H9 (cell line): Measurements from ENCODE around the gene ULK4. TPM values are rescaled to one million over a fixed set of nuclear protein-coding genes. Genes with fewer than 3 reads are reported as not detected.

ENCODE experiments used
- DNase-seq: peaks from one replicate; pipeline ENCODE4 v3.0.0-alpha.2; 2017
- H2AFZ ChIP-seq: one replicate; pipeline ENCODE4 v1.6.1; 2013; ENCODE audit warnings: mild to moderate bottlenecking, low read length, control low read depth, moderate library complexity
- H2AK5ac ChIP-seq: 2 replicates; pipeline ENCODE4 v1.6.1; 2013; ENCODE audit warnings: low read length, control low read depth, mixed read lengths; ENCODE audit not compliant: insufficient read length
- H2BK120ac ChIP-seq: one replicate; pipeline ENCODE4 v1.6.1; 2013; ENCODE audit warnings: low read depth, mild to moderate bottlenecking, low read length, control low read depth, inconsistent platforms; ENCODE audit not compliant: poor library complexity, severe bottlenecking
- H2BK12ac ChIP-seq: 2 replicates; pipeline ENCODE4 v1.6.1; 2013; ENCODE audit warnings: low read length, control low read depth, mixed read lengths, low read depth; ENCODE audit not compliant: insufficient read length
- H2BK15ac ChIP-seq: 2 replicates; pipeline ENCODE4 v1.6.1; 2013; ENCODE audit warnings: low read depth, low read length, control low read depth
- H2BK20ac ChIP-seq: one replicate; pipeline ENCODE4 v1.6.1; 2013; ENCODE audit warnings: low read depth, mild to moderate bottlenecking, low read length, control low read depth, inconsistent platforms; ENCODE audit not compliant: poor library complexity, severe bottlenecking
- H2BK5ac ChIP-seq: 2 replicates; pipeline ENCODE4 v1.6.1; 2013; ENCODE audit warnings: low read length, control low read depth, mixed read lengths; ENCODE audit not compliant: insufficient read length
- H3K14ac ChIP-seq: 2 replicates; pipeline ENCODE4 v1.6.1; 2013; ENCODE audit warnings: low read length, control low read depth; ENCODE audit not compliant: insufficient read depth
- H3K18ac ChIP-seq: 2 replicates; pipeline ENCODE4 v1.6.1; 2013; ENCODE audit warnings: low read depth, mild to moderate bottlenecking, mixed read lengths, low read length, control low read depth; ENCODE audit not compliant: insufficient read length
- H3K23ac ChIP-seq: 2 replicates; pipeline ENCODE4 v1.6.1; 2013; ENCODE audit warnings: low read length, control low read depth, mixed read lengths, low read depth; ENCODE audit not compliant: insufficient read length
- H3K23me2 ChIP-seq: 2 replicates; pipeline ENCODE4 v1.6.1; 2013; ENCODE audit warnings: low read depth, mild to moderate bottlenecking, mixed read lengths, low read length, control low read depth; ENCODE audit not compliant: insufficient read length, poor library complexity, severe bottlenecking
- H3K27ac ChIP-seq: 2 replicates; pipeline ENCODE4 v1.5.1; 2013; ENCODE audit warnings: low read length, control low read depth, mixed read lengths, low read depth; ENCODE audit not compliant: insufficient read length
- H3K27me3 ChIP-seq: 2 replicates; pipeline ENCODE4 v1.6.1; 2013; ENCODE audit warnings: low read length, control low read depth, inconsistent platforms; ENCODE audit not compliant: insufficient read depth
- H3K4ac ChIP-seq: 2 replicates; pipeline ENCODE4 v1.6.1; 2013; ENCODE audit warnings: low read depth, mild to moderate bottlenecking, control low read depth, inconsistent platforms, low read length, moderate library complexity
- H3K4me1 ChIP-seq: 2 replicates; pipeline ENCODE4 v1.6.1; 2013; ENCODE audit warnings: low read length, control low read depth, inconsistent platforms; ENCODE audit not compliant: insufficient read depth
- H3K4me2 ChIP-seq: 2 replicates; pipeline ENCODE4 v1.6.1; 2013; ENCODE audit warnings: low read length, control low read depth, mixed read lengths; ENCODE audit not compliant: insufficient read length, insufficient read depth
- H3K56ac ChIP-seq: 2 replicates; pipeline ENCODE4 v1.6.1; 2013; ENCODE audit warnings: low read depth, mild to moderate bottlenecking, mixed read lengths, low read length, control low read depth; ENCODE audit not compliant: insufficient read length
- H3K79me1 ChIP-seq: 2 replicates; pipeline ENCODE4 v1.6.1; 2013; ENCODE audit warnings: low read depth, mild to moderate bottlenecking, moderate library complexity, low read length, control low read depth, inconsistent platforms; ENCODE audit not compliant: insufficient read depth, poor library complexity, severe bottlenecking
- H3K79me2 ChIP-seq: 2 replicates; pipeline ENCODE4 v1.6.1; 2013; ENCODE audit warnings: low read length, control low read depth, inconsistent platforms; ENCODE audit not compliant: insufficient read depth
- H3K9ac ChIP-seq: 2 replicates; pipeline ENCODE4 v1.6.1; 2013; ENCODE audit warnings: low read length, control low read depth, mixed read lengths; ENCODE audit not compliant: insufficient read length; ENCODE audit errors: extremely low read depth
- H3K9me3 ChIP-seq: one replicate; pipeline ENCODE4 v1.6.1; 2013; ENCODE audit warnings: low read depth, low read length, inconsistent platforms; ENCODE audit not compliant: control insufficient read depth
- H3T11ph ChIP-seq: one replicate; pipeline ENCODE4 v1.6.1; 2013; ENCODE audit warnings: mild to moderate bottlenecking, low read length, control low read depth, inconsistent platforms
- H4K20me1 ChIP-seq: one replicate; pipeline ENCODE4 v1.6.1; 2013; ENCODE audit not compliant: control insufficient read depth, insufficient read length, insufficient read depth
- H4K5ac ChIP-seq: 2 replicates; pipeline ENCODE4 v1.6.1; 2013; ENCODE audit warnings: low read depth, mild to moderate bottlenecking, mixed read lengths, low read length, control low read depth; ENCODE audit not compliant: insufficient read length
- H4K8ac ChIP-seq: replicated peaks from 2 replicates; pipeline ENCODE4 v1.6.1; 2013; ENCODE audit warnings: low read length, control low read depth, mixed read lengths, low read depth; ENCODE audit not compliant: insufficient read length
- H4K91ac ChIP-seq: 2 replicates; pipeline ENCODE4 v1.6.1; 2013; ENCODE audit warnings: low read depth, mild to moderate bottlenecking, moderate library complexity, mixed read lengths, low read length, control low read depth; ENCODE audit not compliant: insufficient read length
- H3K27ac Mint-ChIP-seq, 3 experiments: 2 replicates in 2 of 3; 3 replicates in 1 of 3; pipeline ENCODE4 v1.8.0; 2020 to 2021; ENCODE audit warnings: mixed read lengths in 3 of 3, mild to moderate bottlenecking in 1 of 3, moderate library complexity in 1 of 3
- H3K27me3 Mint-ChIP-seq: 2 replicates; pipeline ENCODE4 v1.8.0; 2021; ENCODE audit warnings: low read depth, mild to moderate bottlenecking, moderate library complexity, mixed read lengths
- H3K36me3 Mint-ChIP-seq, 3 experiments: 2 replicates in 2 of 3; 3 replicates in 1 of 3; pipeline ENCODE4 v1.8.0; 2020 to 2021; ENCODE audit warnings: low read depth in 3 of 3, mixed read lengths in 3 of 3; ENCODE audit not compliant: insufficient read depth in 1 of 3
- H3K4me1 Mint-ChIP-seq, 2 experiments: 2 replicates each; pipeline ENCODE4 v1.8.0; 2020; ENCODE audit warnings: mixed read lengths in 2 of 2
- H3K4me3 Mint-ChIP-seq, 2 experiments: 2 replicates in 1 of 2; 3 replicates in 1 of 2; pipeline ENCODE4 v1.8.0; 2020 to 2021; ENCODE audit warnings: mild to moderate bottlenecking in 2 of 2, mixed read lengths in 2 of 2, moderate library complexity in 1 of 2
- H3K9me3 Mint-ChIP-seq, 2 experiments: 2 replicates in 1 of 2; 3 replicates in 1 of 2; pipeline ENCODE4 v1.8.0; 2020; ENCODE audit warnings: mild to moderate bottlenecking in 2 of 2, mixed read lengths in 2 of 2, moderate library complexity in 1 of 2
- WGBS: extraction: QIAGEN DNeasy Blood & Tissue Kit; methylation state at CpG from one replicate; pipeline ENCODE4 v1.1.7; 2013; ENCODE audit warnings: missing lambda C conversion rate, low lambda C conversion rate, mixed read lengths; ENCODE audit not compliant: insufficient read length; ENCODE audit errors: extremely low coverage; 5-methylcytosine and 5-hydroxymethylcytosine counted together
- total RNA-seq: library from RNA; stranded (reverse); gene quantifications from 2 replicates; pipeline ENCODE4 v1.2.1, GENCODE V29; 2021
- TF ChIP-seq, protein P1 (sequence below): fragments of 200-600 bp; sonication (generic); conservative IDR thresholded peaks from 3 replicates; pipeline ENCODE4 v1.8.0; 2021; ENCODE audit warnings: antibody characterized with exemption, mild to moderate bottlenecking

The ULK4 gene
- total RNA-seq, 1 experiment from 2014 or later = 12.9 TPM

DNA sequence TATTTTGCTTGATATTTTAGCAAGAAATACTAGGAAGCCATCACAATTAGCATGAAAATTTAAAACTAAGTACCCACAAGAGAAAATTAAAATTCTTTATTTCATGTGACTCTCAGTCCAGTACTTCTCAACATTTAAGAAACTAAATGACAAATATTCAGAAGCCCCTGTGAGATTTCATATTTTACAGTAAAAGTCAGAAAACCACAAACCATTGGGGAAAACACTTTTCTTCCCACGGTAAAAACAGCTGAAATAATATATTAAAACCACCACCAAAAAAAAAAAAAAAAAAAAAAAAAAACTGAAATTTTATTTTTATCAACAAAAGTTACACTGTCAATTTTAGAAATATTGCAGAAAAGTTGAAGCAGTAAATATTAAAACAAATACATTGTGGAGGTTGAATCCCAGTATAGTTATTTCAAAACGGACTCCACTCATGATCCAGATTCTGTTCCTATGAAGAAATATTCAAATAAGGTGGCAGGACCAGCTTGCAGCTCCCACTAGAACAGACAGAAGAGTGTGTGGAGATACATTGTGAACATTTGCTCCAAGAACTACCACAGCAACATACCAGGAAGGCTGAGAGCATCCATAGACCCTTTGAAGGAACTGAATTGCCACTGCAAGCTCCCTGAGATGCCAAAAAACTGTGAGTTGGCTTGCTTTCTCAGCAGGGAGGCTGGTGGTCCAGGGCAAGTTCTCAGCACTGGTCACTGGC is 454.4 kb downstream of the ULK4 start:
- Histone ChIP-seq H2BK12ac (no peak overlapping the region), H3K4me1 (no peaks in the 10 kb centered on the region), H2AK5ac (no peak overlapping the region), H3K23me2 (no peaks in the 10 kb centered on the region), H3K4ac (no peak overlapping the region), H2BK15ac (no peak overlapping the region), H2BK20ac (no peak overlapping the region), H3K56ac (no peak overlapping the region), H3K27ac (no peak overlapping the region), H2BK120ac (no peak overlapping the region), H4K20me1 (no peaks in the 10 kb centered on the region), H3K9me3 (no peaks in the 10 kb centered on the region), H2BK5ac (no peak overlapping the region), H3K79me1 (no peaks in the 10 kb centered on the region), H4K5ac (no peak overlapping the region), H3K23ac (no peak overlapping the region), H2AFZ (no peak overlapping the region), H3K18ac (no peak overlapping the region), H3T11ph (no peak overlapping the region), H3K79me2 (no peaks in the 10 kb centered on the region), H3K4me2 (no peak overlapping the region), H3K27me3 (no peaks in the 10 kb centered on the region), H3K9ac (no peak overlapping the region), H4K8ac (no peak overlapping the region), H3K14ac (no peak overlapping the region), H4K91ac (no peak overlapping the region)
- Mint-ChIP-seq H3K4me1 (peaks cover 5 to 6% of the 10 kb centered on the region in 2 experiments; a peak in 3 of 4 replicates), H3K36me3 (peaks cover 0 to 10% (median 3%) of the 10 kb centered on the region in 3 experiments; a peak in 4 of 7 replicates), H3K27ac (0 out of 7 replicates have a peak overlapping the region, but pooled peaks of 1 of the 3 experiments have one; percentile 26), H3K9me3 (peaks cover 11 to 13% of the 10 kb centered on the region in 2 experiments; a peak in 4 of 5 replicates), H3K27me3 (no peaks in the 10 kb centered on the region), H3K4me3 (no peak overlapping the region)
- no peak for DNase-seq
- TF ChIP-seq, protein P1, sequence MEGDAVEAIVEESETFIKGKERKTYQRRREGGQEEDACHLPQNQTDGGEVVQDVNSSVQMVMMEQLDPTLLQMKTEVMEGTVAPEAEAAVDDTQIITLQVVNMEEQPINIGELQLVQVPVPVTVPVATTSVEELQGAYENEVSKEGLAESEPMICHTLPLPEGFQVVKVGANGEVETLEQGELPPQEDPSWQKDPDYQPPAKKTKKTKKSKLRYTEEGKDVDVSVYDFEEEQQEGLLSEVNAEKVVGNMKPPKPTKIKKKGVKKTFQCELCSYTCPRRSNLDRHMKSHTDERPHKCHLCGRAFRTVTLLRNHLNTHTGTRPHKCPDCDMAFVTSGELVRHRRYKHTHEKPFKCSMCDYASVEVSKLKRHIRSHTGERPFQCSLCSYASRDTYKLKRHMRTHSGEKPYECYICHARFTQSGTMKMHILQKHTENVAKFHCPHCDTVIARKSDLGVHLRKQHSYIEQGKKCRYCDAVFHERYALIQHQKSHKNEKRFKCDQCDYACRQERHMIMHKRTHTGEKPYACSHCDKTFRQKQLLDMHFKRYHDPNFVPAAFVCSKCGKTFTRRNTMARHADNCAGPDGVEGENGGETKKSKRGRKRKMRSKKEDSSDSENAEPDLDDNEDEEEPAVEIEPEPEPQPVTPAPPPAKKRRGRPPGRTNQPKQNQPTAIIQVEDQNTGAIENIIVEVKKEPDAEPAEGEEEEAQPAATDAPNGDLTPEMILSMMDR = no peak
- WGBS = no CpG with 5 or more reads among the region's 2 CpGs
